GM12878 (cell line): Measurements from ENCODE around the gene RASSF6. TPM values are rescaled to one million over a fixed set of nuclear protein-coding genes. Genes with fewer than 3 reads are reported as not detected.

Experiments used
- ATAC-seq: fragments of 200-7000 bp; cut with Tn5 transposase; 3 replicates; pipeline ENCODE4 v1.9.1; 2020; ENCODE audit warnings: mild to moderate bottlenecking, moderate library complexity
- BruUV-seq: library from RNA; stranded (reverse); fragments of 400-500 nt; replicated peaks from 2 replicates; lab custom pipeline; 2021; lab: Mats Ljungman, UMichigan
- CTCF ChIA-PET: fragments of 300-600 bp; sonication (Branson Sonifier 250); formaldehyde crosslinking; extraction: SDS; loops from one replicate; lab custom pipeline; 2021; ENCODE audit warnings: inconsistent platforms; lab: Yijun Ruan, JAX
- POLR2A ChIA-PET: fragments of 350-600 bp; formaldehyde crosslinking; extraction: SDS; loops from one replicate; lab custom pipeline; 2021; ENCODE audit warnings: inconsistent platforms; lab: Charles Lee
- RAD21 ChIA-PET: fragments of 300-600 bp; sonication (Branson Sonifier 250); formaldehyde crosslinking; loops from one replicate; lab custom pipeline; 2023; ENCODE audit warnings: antibody characterized with exemption; ENCODE audit not compliant: unreplicated experiment; lab: Charles Lee
- SMC1A ChIA-PET: fragments of 300-600 bp; sonication (Branson Sonifier 250); formaldehyde crosslinking; loops from one replicate; lab custom pipeline; 2023; ENCODE audit not compliant: unreplicated experiment, uncharacterized antibody; lab: Charles Lee
- DNase-seq: peaks from one replicate; pipeline ENCODE4 v3.0.0-alpha.2; 2011; ENCODE audit warnings: low read depth, low spot score
- FAIRE-seq: peaks from 3 replicates; lab custom pipeline; 2011; peaks lifted over from hg19 to GRCh38; lab: Jason Lieb, UNC
- H2AFZ ChIP-seq: 2 replicates; pipeline ENCODE4 v1.6.0; 2011; ENCODE audit warnings: low read depth, low read length, control low read depth; ENCODE audit not compliant: control insufficient read depth
- H3K27ac ChIP-seq: 2 replicates; pipeline ENCODE4 v1.5.1; 2011; ENCODE audit warnings: control low read depth; ENCODE audit not compliant: control insufficient read depth, insufficient read depth
- H3K27me3 ChIP-seq, 2 experiments: replicated peaks in 1 of 2; 2 replicates each; pipeline versions ENCODE4 v1.6.0 to v1.6.1; 2011; ENCODE audit warnings: low read length in 1 of 2; ENCODE audit not compliant: control insufficient read depth in 2 of 2, insufficient read depth in 2 of 2
- H3K36me3 ChIP-seq, 2 experiments: 2 replicates each; pipeline ENCODE4 v1.5.1; 2011; ENCODE audit warnings: low read length in 1 of 2; ENCODE audit not compliant: control insufficient read depth in 2 of 2, insufficient read depth in 2 of 2
- H3K4me1 ChIP-seq: 2 replicates; pipeline ENCODE4 v1.6.1; 2011; ENCODE audit warnings: mild to moderate bottlenecking, low read length, moderate library complexity, mixed read lengths; ENCODE audit not compliant: control insufficient read depth, insufficient read depth
- H3K4me2 ChIP-seq: 2 replicates; pipeline ENCODE4 v1.6.0; 2011; ENCODE audit warnings: control low read depth; ENCODE audit not compliant: control insufficient read depth, insufficient read depth
- H3K4me3 ChIP-seq: fragments of 200-600 bp; sonication (generic); 2 replicates; pipeline ENCODE4 v1.5.1; 2016
- H3K79me2 ChIP-seq: 2 replicates; pipeline ENCODE4 v1.6.0; 2011; ENCODE audit warnings: low read length; ENCODE audit not compliant: control insufficient read depth, insufficient read depth
- H3K9ac ChIP-seq: 2 replicates; pipeline ENCODE4 v1.8.0; 2011; ENCODE audit warnings: low read length, control low read depth, mixed read lengths; ENCODE audit not compliant: control insufficient read depth, insufficient read depth
- H3K9me3 ChIP-seq: replicated peaks from 3 replicates; pipeline ENCODE4 v1.5.1; 2011; ENCODE audit warnings: mild to moderate bottlenecking, low read length; ENCODE audit not compliant: control insufficient read depth, insufficient read depth
- H4K20me1 ChIP-seq: 2 replicates; pipeline ENCODE4 v1.6.0; 2011; ENCODE audit not compliant: control insufficient read depth, insufficient read depth
- ATF3 ChIP-seq: IDR thresholded peaks from 2 replicates; pipeline ENCODE4 v1.6.1; 2011; ENCODE audit warnings: low read depth, mild to moderate bottlenecking, low read length, moderate library complexity, borderline replicate concordance; ENCODE audit errors: extremely low read depth
- ATF7 ChIP-seq: fragments of 450-650 bp; IDR thresholded peaks from 2 replicates; pipeline ENCODE4 v1.6.1; 2016; ENCODE audit warnings: low read depth, mild to moderate bottlenecking
- CBFB ChIP-seq: IDR thresholded peaks from 2 replicates; pipeline ENCODE4 v1.6.1; 2016; ENCODE audit warnings: antibody characterized with exemption, low read depth
- E4F1 ChIP-seq: fragments of 450-650 bp; IDR thresholded peaks from 2 replicates; pipeline ENCODE4 v1.6.1; 2018; ENCODE audit warnings: borderline replicate concordance, mild to moderate bottlenecking; ENCODE audit not compliant: partially characterized antibody
- GATAD2B ChIP-seq: fragments of 450-650 bp; conservative IDR thresholded peaks from 2 replicates; pipeline ENCODE4 v1.6.1; 2017; ENCODE audit warnings: low read depth, mild to moderate bottlenecking, moderate library complexity
- HDAC2 ChIP-seq: fragments of 200-600 bp; sonication (generic); IDR thresholded peaks from 2 replicates; pipeline ENCODE4 v1.6.1; 2017
- IKZF1 ChIP-seq: fragments of 450-650 bp; conservative IDR thresholded peaks from 2 replicates; pipeline ENCODE4 v1.6.1; 2017; ENCODE audit warnings: antibody characterized with exemption, mild to moderate bottlenecking
- MTA2 ChIP-seq: fragments of 450-650 bp; IDR thresholded peaks from 2 replicates; pipeline ENCODE4 v1.6.1; 2016; ENCODE audit warnings: low read depth, mild to moderate bottlenecking, moderate library complexity
- MTA3 ChIP-seq: IDR thresholded peaks from 2 replicates; pipeline ENCODE4 v1.6.1; 2012; ENCODE audit warnings: low read length, inconsistent platforms, borderline replicate concordance
- NBN ChIP-seq: fragments of 450-650 bp; IDR thresholded peaks from 2 replicates; pipeline ENCODE4 v1.6.1; 2016
- NR2F1 ChIP-seq: fragments of 450-650 bp; conservative IDR thresholded peaks from 2 replicates; pipeline ENCODE4 v1.6.1; 2017; ENCODE audit warnings: mild to moderate bottlenecking
- PAX5 ChIP-seq: IDR thresholded peaks from 2 replicates; pipeline ENCODE4 v1.6.1; 2011; ENCODE audit warnings: low read depth, low read length, borderline replicate concordance
- PAX8 ChIP-seq: fragments of 450-650 bp; IDR thresholded peaks from 2 replicates; pipeline ENCODE4 v1.6.1; 2017; ENCODE audit warnings: mild to moderate bottlenecking, moderate library complexity
- RAD51 ChIP-seq: fragments of 450-650 bp; IDR thresholded peaks from 2 replicates; pipeline ENCODE4 v1.6.1; 2016; ENCODE audit warnings: moderate library complexity, mild to moderate bottlenecking, inconsistent platforms
- SMAD1 ChIP-seq: fragments of 450-650 bp; IDR thresholded peaks from 2 replicates; pipeline ENCODE4 v1.6.1; 2018; ENCODE audit warnings: mild to moderate bottlenecking, low read depth; ENCODE audit not compliant: partially characterized antibody
- SPI1 ChIP-seq: IDR thresholded peaks from 2 replicates; pipeline ENCODE4 v1.6.1; 2011; ENCODE audit warnings: low read depth, mild to moderate bottlenecking, low read length, moderate library complexity, borderline replicate concordance; ENCODE audit not compliant: insufficient read depth
- STAT1 ChIP-seq: fragments of 450-650 bp; conservative IDR thresholded peaks from 2 replicates; pipeline ENCODE4 v1.6.1; 2014; ENCODE audit warnings: antibody characterized with exemption, mild to moderate bottlenecking
- SUPT20H ChIP-seq: IDR thresholded peaks from 2 replicates; pipeline ENCODE4 v1.6.1; 2011; ENCODE audit warnings: low read depth, mild to moderate bottlenecking, low read length, moderate library complexity, borderline replicate concordance; ENCODE audit not compliant: control insufficient read depth
- TBL1XR1 ChIP-seq: IDR thresholded peaks from 2 replicates; pipeline ENCODE4 v1.6.1; 2012; ENCODE audit warnings: low read depth, low read length, improper control_type of control experiment
- ZBED1 ChIP-seq: IDR thresholded peaks from 2 replicates; pipeline ENCODE4 v1.6.1; 2016; ENCODE audit warnings: borderline replicate concordance
- ZNF274 ChIP-seq: IDR thresholded peaks from one replicate; pipeline ENCODE4 v1.8.0; 2011; ENCODE audit not compliant: insufficient read length, insufficient read depth
- ZSCAN29 ChIP-seq: fragments of 450-650 bp; IDR thresholded peaks from 2 replicates; pipeline ENCODE4 v1.6.1; 2017; ENCODE audit warnings: mild to moderate bottlenecking, moderate library complexity
- WGBS: methylation state at CpG from one replicate; pipeline ENCODE4 v1.1.6; 2016; ENCODE audit warnings: low lambda C conversion rate; ENCODE audit not compliant: insufficient replicate concordance, insufficient coverage; ENCODE audit errors: missing lambda C conversion rate; 5-methylcytosine and 5-hydroxymethylcytosine counted together
- in situ Hi-C: fragments of 300-500 bp; cut with MboI; formaldehyde crosslinking; loops from 9 replicates; pipeline ENCODE4 v1.14.3; 2018; ENCODE audit warnings: mixed read lengths
- intact Hi-C: fragments of 100-400 bp; cut with micrococcal nuclease; formaldehyde crosslinking; loops from one replicate; pipeline ENCODE4 v1.14.2; 2022; ENCODE audit not compliant: unreplicated experiment
- polyA plus RNA-seq, 11 experiments: library from polyadenylated mRNA; depleted of rRNA in 4 of 11; unstranded in 6 of 11; stranded (reverse) in 5 of 11; fragments of >200 nt; fragmentation: Nextera tagmentation in 4 of 11; fragmentation: Illumina TruSeq in 1 of 11; extraction: Ambion mirVana in 4 of 11; extraction: Trizol in 1 of 11; gene quantifications; 1 replicate in 1 of 11; 2 replicates in 10 of 11; pipeline versions ENCODE4 v1.2.1 to v1.2.3, GENCODE V29; 2011 to 2016; ENCODE audit warnings: inconsistent platforms in 2 of 11, missing spikeins in 2 of 11, low read depth in 1 of 11
- total RNA-seq, 4 experiments: library from RNA; depleted of rRNA in 3 of 4; stranded (reverse); fragments of >200 nt in 3 of 4; fragmentation: Illumina TruSeq in 1 of 4; extraction: Trizol in 1 of 4; gene quantifications; 2 replicates each; pipeline versions ENCODE4 v1.2.1 to v1.2.3, GENCODE V29; 2013 to 2021

Gene RASSF6
- total and polyA plus RNA-seq, 10 of the 15 experiments (the other 5 are each of a cell fraction or from before 2014, with no cell fraction given) = 0.28 to 2.9 (median 0.54) TPM

GRCh38 chr4:73589261-73589847, 30.9 kb downstream of the RASSF6 start:
- H3K79me2 ChIP-seq = no peaks in the 10 kb centered on the region
- in situ Hi-C loops (no loop called here), intact Hi-C loops (loop anchor here (2.0 to 5.0 kb wide), 2 partner anchors 31 to 143 kb away; partner anchors contain the start of gene RASSF6)
- H3K9ac ChIP-seq = peak overlapping the region; percentile 63
- H3K9me3 ChIP-seq = no peaks in the 10 kb centered on the region; the same call in 2 of the 3 replicates
- H4K20me1 ChIP-seq = no peaks in the 10 kb centered on the region
- BruUV-seq = TSS peak; percentile 75
- H3K27me3 ChIP-seq = no peaks in the 10 kb centered on the region
- POLR2A ChIA-PET = interaction anchor here (0.6 to 2.3 kb wide), 13 partner anchors 10 to 63 kb away, joined by 3 to 17 read pairs (median 5); partner anchors contain the start of gene RASSF6
- H3K4me2 ChIP-seq = peak overlapping the region; percentile 99
- no peaks in the 10 kb centered on the region for H3K36me3 ChIP-seq
- peak; percentile 59 for DNase-seq
- H3K4me1 ChIP-seq = peaks cover 26% of the 10 kb centered on the region
- CTCF ChIA-PET = interaction anchor here (0.7 to 4.1 kb wide), 15 partner anchors 8 to 248 kb away, joined by 3 to 45 read pairs (median 4); partner anchors contain the start of gene RASSF6
- H2AFZ ChIP-seq = peak overlapping the region; percentile 9
- peak overlapping the region; percentile 96 for H3K27ac ChIP-seq
- FAIRE-seq = peak; percentile 68
- RAD21 ChIA-PET = interaction anchor here (0.7 to 3.0 kb wide), 18 partner anchors 11 to 145 kb away, joined by 3 to 42 read pairs (median 6); partner anchors contain the start of gene RASSF6
- SMC1A ChIA-PET = interaction anchor here (0.6 to 2.5 kb wide), 23 partner anchors 8 to 545 kb away, joined by 3 to 48 read pairs (median 4); partner anchors contain the start of gene RASSF6
- WGBS = 0% methylated on average over 4 of the region's 4 CpGs
- peak; percentile 70 for ATAC-seq
- H3K4me3 ChIP-seq = peak overlapping the region; percentile 34; the same call in 1 of the 2 replicates
- TF ChIP-seq ZNF274 (no peak), ATF3 (no peak), NR2F1 (no peak), PAX5 (no peak), CBFB (no peak), MTA2 (peak; percentile 83), HDAC2 (no peak), GATAD2B (no peak), PAX8 (no peak), STAT1 (no peak), SUPT20H (no peak), TBL1XR1 (no peak), IKZF1 (no peak; the same call in 1 of the 2 replicates), SMAD1 (no peak), E4F1 (no peak), NBN (no peak; the same call in 1 of the 2 replicates), RAD51 (no peak; the same call in 1 of the 2 replicates), MTA3 (no peak), ZBED1 (no peak), ZSCAN29 (no peak; the same call in 1 of the 2 replicates), SPI1 (peak; percentile 50; the same call in 1 of the 2 replicates), ATF7 (peak; percentile 13; the same call in 1 of the 2 replicates)
